PC-3 (cell line): ENCODE measurements around the gene RUNDC1. TPM values are rescaled to one million over a fixed set of nuclear protein-coding genes. Genes with fewer than 3 reads are reported as not detected.
A peak's percentile ranks its signal among the peaks of the same experiment; 100 is the strongest.

ENCODE experiments used
- ATAC-seq: fragments of 200-7000 bp; cut with Tn5 transposase; 2 replicates; pipeline ENCODE4 v1.9.1; 2020; ENCODE audit warnings: mild to moderate bottlenecking, moderate library complexity
- Bru-seq: library from RNA; stranded (reverse); fragments of 400-500 nt; gene quantifications from one replicate; lab custom pipeline; 2021; lab: Mats Ljungman, UMichigan
- BruChase-seq, 2 experiments: library from RNA; stranded (reverse); fragments of 400-500 nt; gene quantifications; one replicate each; lab custom pipeline; 2021; lab: Mats Ljungman, UMichigan
- BruUV-seq: library from RNA; stranded (reverse); fragments of 400-500 nt; replicated peaks from 2 replicates; lab custom pipeline; 2021; lab: Mats Ljungman, UMichigan
- CTCF ChIA-PET: fragments of 300-600 bp; sonication (Branson Sonifier 250); formaldehyde crosslinking; loops from one replicate; lab custom pipeline; 2022; ENCODE audit warnings: antibody characterized with exemption; lab: Charles Lee
- POLR2A ChIA-PET: fragments of 300-600 bp; sonication (Branson Sonifier 250); formaldehyde crosslinking; loops from one replicate; lab custom pipeline; 2022; ENCODE audit warnings: antibody characterized with exemption; ENCODE audit not compliant: unreplicated experiment; lab: Charles Lee
- DNase-seq: peaks from one replicate; pipeline ENCODE4 v3.0.0-alpha.2; 2015
- H2AFZ ChIP-seq: fragments of 300-600 bp; sonication (generic); 2 replicates; pipeline ENCODE4 v1.6.0; 2016; ENCODE audit warnings: antibody characterized with exemption, low read length
- H3F3A ChIP-seq: fragments of 300-600 bp; sonication (generic); one replicate; pipeline ENCODE4 v1.6.0; 2017; ENCODE audit warnings: antibody characterized with exemption, low read length, control low read depth, mild to moderate bottlenecking; ENCODE audit not compliant: unreplicated experiment
- H3K27ac ChIP-seq: fragments of 300-600 bp; sonication (generic); 2 replicates; pipeline ENCODE4 v1.5.1; 2016; ENCODE audit warnings: mild to moderate bottlenecking, low read length
- H3K27me3 ChIP-seq: fragments of 300-600 bp; sonication (generic); 2 replicates; pipeline ENCODE4 v1.6.1; 2016; ENCODE audit warnings: low read length, mixed read lengths
- H3K36me3 ChIP-seq: fragments of 300-600 bp; sonication (generic); 2 replicates; pipeline ENCODE4 v1.6.1; 2016; ENCODE audit warnings: low read depth, mixed run types, low read length, mixed read lengths
- H3K4me1 ChIP-seq: fragments of 300-600 bp; sonication (generic); 2 replicates; pipeline ENCODE4 v1.5.1; 2016; ENCODE audit warnings: low read length; ENCODE audit not compliant: insufficient read depth
- H3K4me2 ChIP-seq: fragments of 300-600 bp; sonication (generic); 2 replicates; pipeline ENCODE4 v1.6.0; 2016; ENCODE audit warnings: low read length
- H3K4me3 ChIP-seq: fragments of 300-600 bp; sonication (generic); 2 replicates; pipeline ENCODE4 v1.5.1; 2016; ENCODE audit warnings: mild to moderate bottlenecking, low read length, mixed read lengths
- H3K79me2 ChIP-seq: fragments of 300-600 bp; sonication (generic); 2 replicates; pipeline ENCODE4 v1.6.1; 2017; ENCODE audit warnings: low read length, mixed read lengths
- H3K9ac ChIP-seq: fragments of 300-600 bp; sonication (generic); 2 replicates; pipeline ENCODE4 v1.6.0; 2016; ENCODE audit warnings: mild to moderate bottlenecking, low read length
- H3K9me2 ChIP-seq: fragments of 300-600 bp; sonication (generic); replicated peaks from 2 replicates; pipeline ENCODE4 v1.6.1; 2016; ENCODE audit warnings: mixed run types, low read length, mixed read lengths
- H3K9me3 ChIP-seq: fragments of 300-600 bp; sonication (generic); 2 replicates; pipeline ENCODE4 v1.6.1; 2016; ENCODE audit warnings: low read length, mixed read lengths
- H4K20me1 ChIP-seq: fragments of 300-600 bp; sonication (generic); 2 replicates; pipeline ENCODE4 v1.6.1; 2016; ENCODE audit warnings: low read length, mixed read lengths
- EZH2 ChIP-seq: fragments of 300-600 bp; sonication (generic); IDR thresholded peaks from one replicate; pipeline ENCODE4 v1.6.1; 2017; ENCODE audit warnings: antibody characterized with exemption, mild to moderate bottlenecking, low read length; ENCODE audit not compliant: unreplicated experiment
- EZH2phosphoT487 ChIP-seq: fragments of 300-600 bp; sonication (generic); IDR thresholded peaks from 2 replicates; pipeline ENCODE4 v1.6.1; 2018; ENCODE audit warnings: mild to moderate bottlenecking, antibody characterized with exemption, low read length, borderline replicate concordance
- intact Hi-C: fragments of 100-400 bp; cut with micrococcal nuclease; formaldehyde crosslinking; loops from 2 replicates; pipeline ENCODE4 v1.9.0; 2023
- long read RNA-seq: library from polyadenylated mRNA; unstranded; transcript quantifications from one replicate; pipeline ENCODE4 v2.0.0, GENCODE V29; 2021; ENCODE audit not compliant: unreplicated experiment
- total RNA-seq: library from RNA; depleted of rRNA; stranded (reverse); fragments of >200 nt; gene quantifications from 2 replicates; pipeline ENCODE4 v1.2.3, GENCODE V29; 2014; rRNA removed
- TF ChIP-seq, protein P1 (sequence below): fragments of 300-600 bp; sonication (generic); conservative IDR thresholded peaks from 2 replicates; pipeline ENCODE4 v1.5.1; 2017; ENCODE audit warnings: antibody characterized with exemption, low read depth, mild to moderate bottlenecking, low read length

Gene RUNDC1
- total RNA-seq (9.5 and 15.6 TPM in 2 replicates), Bru-seq, nascent RNA (percentile 76 among the genes with signal in this experiment), BruChase-seq, experiment 1, labeled RNA remaining after a 6-hour chase (percentile 90 among the genes with signal in this experiment), BruChase-seq, experiment 2, labeled RNA remaining after a 2-hour chase (percentile 90 among the genes with signal in this experiment)
- long read RNA-seq, transcript RUNDC1-202 (4 exons, 959 nt), result minor isoform, 5 of 95 reads
- long read RNA-seq, transcript RUNDC1-201 (5 exons, 3,828 nt), result major isoform, 51 of 95 reads
- long read RNA-seq, partial matches to known transcripts, result 6 of 95 reads
- long read RNA-seq, other reads (novel, unspliced or antisense), result 29 of 95 reads

GRCh38 chr17:42980274-42980765 is at the start of gene RUNDC1:
Gene RUNDC1 (plus strand): TSS chr17:42980565. CDS start chr17:42980577, 12 bp downstream.
- peak; percentile 83 for DNase-seq
- no peaks in the 10 kb centered on the region for H3K36me3 ChIP-seq
- peak within 1 kb of the TSS; percentile 91 for H3K9ac ChIP-seq
- H4K20me1 ChIP-seq, result no peaks in the 10 kb centered on the region
- peak within 1 kb of the TSS; percentile 100 for H3K4me2 ChIP-seq
- no peaks in the 10 kb centered on the region for H3K9me3 ChIP-seq
- CTCF ChIA-PET, result interaction anchor here (0.9 kb wide), 1 partner anchor 18 kb away, joined by 3 read pairs; the partner anchor contains the start of gene RPL27
- TF ChIP-seq, protein P1, sequence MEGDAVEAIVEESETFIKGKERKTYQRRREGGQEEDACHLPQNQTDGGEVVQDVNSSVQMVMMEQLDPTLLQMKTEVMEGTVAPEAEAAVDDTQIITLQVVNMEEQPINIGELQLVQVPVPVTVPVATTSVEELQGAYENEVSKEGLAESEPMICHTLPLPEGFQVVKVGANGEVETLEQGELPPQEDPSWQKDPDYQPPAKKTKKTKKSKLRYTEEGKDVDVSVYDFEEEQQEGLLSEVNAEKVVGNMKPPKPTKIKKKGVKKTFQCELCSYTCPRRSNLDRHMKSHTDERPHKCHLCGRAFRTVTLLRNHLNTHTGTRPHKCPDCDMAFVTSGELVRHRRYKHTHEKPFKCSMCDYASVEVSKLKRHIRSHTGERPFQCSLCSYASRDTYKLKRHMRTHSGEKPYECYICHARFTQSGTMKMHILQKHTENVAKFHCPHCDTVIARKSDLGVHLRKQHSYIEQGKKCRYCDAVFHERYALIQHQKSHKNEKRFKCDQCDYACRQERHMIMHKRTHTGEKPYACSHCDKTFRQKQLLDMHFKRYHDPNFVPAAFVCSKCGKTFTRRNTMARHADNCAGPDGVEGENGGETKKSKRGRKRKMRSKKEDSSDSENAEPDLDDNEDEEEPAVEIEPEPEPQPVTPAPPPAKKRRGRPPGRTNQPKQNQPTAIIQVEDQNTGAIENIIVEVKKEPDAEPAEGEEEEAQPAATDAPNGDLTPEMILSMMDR, result no peak
- TF ChIP-seq EZH2 (no peak), EZH2phosphoT487 (no peak)
- POLR2A ChIA-PET, result no interaction called here
- H2AFZ ChIP-seq, result peak within 1 kb of the TSS; percentile 86
- no peaks in the 10 kb centered on the region for H3K27me3 ChIP-seq
- H3K4me3 ChIP-seq, result peak within 1 kb of the TSS; percentile 99
- no TSS peak for BruUV-seq
- no peaks in the 10 kb centered on the region for H3F3A ChIP-seq
- peak within 1 kb of the TSS; percentile 82 for H3K27ac ChIP-seq
- no peaks in the 10 kb centered on the region for H3K9me2 ChIP-seq
- H3K4me1 ChIP-seq, result peaks cover 18% of the 10 kb centered on the region
- intact Hi-C loops, result no loop called here
- H3K79me2 ChIP-seq, result peaks cover 60% of the 10 kb centered on the region
- ATAC-seq, result peak; percentile 80

- peak; percentile 59 for DNase-seq
- CTCF ChIA-PET, result no interaction called here
These were observed 42.4 kb upstream of the RUNDC1 start for GRCh38 chr17:42937712-42938596.

More at GRCh38 chr17:42937712-42938596, 42.4 kb upstream of the RUNDC1 start:
- no peak overlapping the region for H3K4me2 ChIP-seq
- no peak overlapping the region for H3K27ac ChIP-seq
- no peaks in the 10 kb centered on the region for H4K20me1 ChIP-seq
- ATAC-seq, result peak; percentile 62; the same call in 1 of the 2 replicates
- no peak overlapping the region for H3K4me3 ChIP-seq
- H3K27me3 ChIP-seq, result no peaks in the 10 kb centered on the region
- intact Hi-C loops, result no loop called here
- no peaks in the 10 kb centered on the region for H3K4me1 ChIP-seq
- no peaks in the 10 kb centered on the region for H3K9me2 ChIP-seq
- TF ChIP-seq EZH2phosphoT487 (no peak), EZH2 (no peak)
- TF ChIP-seq, protein P1, result peak; percentile 71
- no peaks in the 10 kb centered on the region for H3K36me3 ChIP-seq
- no peaks in the 10 kb centered on the region for H3K79me2 ChIP-seq
- BruUV-seq, result no TSS peak
- H3F3A ChIP-seq, result no peaks in the 10 kb centered on the region
- H3K9me3 ChIP-seq, result no peaks in the 10 kb centered on the region
- no peak overlapping the region for H2AFZ ChIP-seq
- POLR2A ChIA-PET, result no interaction called here
- H3K9ac ChIP-seq, result no peak overlapping the region
